RKO (cell line): Measurements from ENCODE around the gene ADD3.

ENCODE experiments used
- DNase-seq: peaks from one replicate; pipeline ENCODE4 v3.0.0-alpha.2; 2016; ENCODE audit warnings: low spot score

The ADD3 gene, protein sequence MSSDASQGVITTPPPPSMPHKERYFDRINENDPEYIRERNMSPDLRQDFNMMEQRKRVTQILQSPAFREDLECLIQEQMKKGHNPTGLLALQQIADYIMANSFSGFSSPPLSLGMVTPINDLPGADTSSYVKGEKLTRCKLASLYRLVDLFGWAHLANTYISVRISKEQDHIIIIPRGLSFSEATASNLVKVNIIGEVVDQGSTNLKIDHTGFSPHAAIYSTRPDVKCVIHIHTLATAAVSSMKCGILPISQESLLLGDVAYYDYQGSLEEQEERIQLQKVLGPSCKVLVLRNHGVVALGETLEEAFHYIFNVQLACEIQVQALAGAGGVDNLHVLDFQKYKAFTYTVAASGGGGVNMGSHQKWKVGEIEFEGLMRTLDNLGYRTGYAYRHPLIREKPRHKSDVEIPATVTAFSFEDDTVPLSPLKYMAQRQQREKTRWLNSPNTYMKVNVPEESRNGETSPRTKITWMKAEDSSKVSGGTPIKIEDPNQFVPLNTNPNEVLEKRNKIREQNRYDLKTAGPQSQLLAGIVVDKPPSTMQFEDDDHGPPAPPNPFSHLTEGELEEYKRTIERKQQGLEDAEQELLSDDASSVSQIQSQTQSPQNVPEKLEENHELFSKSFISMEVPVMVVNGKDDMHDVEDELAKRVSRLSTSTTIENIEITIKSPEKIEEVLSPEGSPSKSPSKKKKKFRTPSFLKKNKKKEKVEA

GRCh38 chr10:110007701-110008517 is at the start of gene ADD3:
Gene ADD3, plus strand, starts transcription at chr10:110007984. Its CDS starts 92,670 bp downstream, at chr10:110100654.
- peak; percentile 76 for DNase-seq

GRCh38 chr10:109958059-109958458 is 49.7 kb upstream of the ADD3 start:
- no peak for DNase-seq

DNA sequence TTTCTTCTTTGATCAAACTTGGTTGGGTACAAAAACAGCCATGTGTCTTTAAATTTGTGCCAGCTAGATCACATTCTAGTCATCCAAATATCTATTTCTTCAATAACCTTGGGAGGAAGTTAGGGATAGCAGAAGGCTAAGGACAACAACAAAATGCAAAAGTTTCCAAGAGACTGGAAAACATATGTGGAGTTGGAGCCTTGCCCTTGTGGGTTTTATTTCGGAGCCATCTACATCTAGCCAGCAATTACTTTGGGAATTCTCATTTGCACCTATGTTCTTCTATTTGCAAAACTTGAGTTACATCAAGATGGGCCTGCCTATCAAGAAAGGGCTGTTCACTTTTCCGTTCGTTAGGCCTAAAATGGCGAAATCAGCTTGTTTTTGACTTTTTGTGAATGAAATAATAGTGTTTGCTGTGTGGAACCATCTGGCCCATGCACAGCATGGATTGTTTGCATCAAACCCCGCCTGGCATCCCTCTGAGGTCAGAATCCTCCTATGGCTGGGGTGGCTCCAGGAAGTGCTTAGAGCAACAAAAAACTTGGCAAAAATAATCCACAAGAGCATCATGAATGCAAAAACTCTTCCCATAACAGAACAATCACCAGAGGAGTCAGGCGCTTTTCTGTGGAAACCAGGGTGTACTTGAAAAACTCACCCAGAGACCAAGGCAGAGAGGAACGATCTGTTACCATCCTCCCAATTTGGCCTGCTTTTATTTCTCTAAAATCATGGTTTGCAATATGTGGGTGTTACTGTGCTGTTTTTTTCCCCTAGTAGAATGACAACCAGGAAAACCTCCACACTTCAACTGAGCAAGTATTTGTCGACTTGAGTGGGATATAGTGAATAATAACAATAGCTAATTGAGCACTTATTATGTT is 48.3 kb upstream of the ADD3 start:
- DNase-seq = no peak

GRCh38 chr10:109960682-109961081 is 47.1 kb upstream of the ADD3 start:
- no peak for DNase-seq

- DNase-seq = no peak
These were observed 46.4 kb upstream of the ADD3 start for GRCh38 chr10:109961174-109962001.

GRCh38 chr10:109962247-109962646 is 45.5 kb upstream of the ADD3 start:
- no peak for DNase-seq

DNA sequence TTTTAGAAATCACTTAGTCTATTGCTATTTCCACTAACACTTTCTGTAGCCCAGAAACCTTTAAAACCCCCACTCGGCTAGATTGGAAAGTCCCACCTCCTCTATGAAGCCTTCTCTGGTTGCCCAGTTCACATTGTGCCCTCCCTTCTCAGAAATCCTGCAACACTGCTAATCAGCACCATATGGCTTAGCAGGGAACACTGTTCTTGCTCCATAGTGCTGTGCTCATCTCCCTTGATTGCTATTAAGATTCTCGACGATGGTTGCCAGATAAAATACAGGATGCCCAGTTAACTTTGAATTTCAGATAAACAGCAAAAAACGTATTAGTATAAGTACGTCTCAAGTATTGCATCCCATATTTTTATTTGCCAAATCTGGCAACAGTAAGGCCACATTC is 44.3 kb upstream of the ADD3 start:
- DNase-seq = no peak

GRCh38 chr10:109964318-109964717 is 43.5 kb upstream of the ADD3 start:
- DNase-seq = no peak

GRCh38 chr10:109966961-109967738 is 40.6 kb upstream of the ADD3 start:
- no peak for DNase-seq

DNA sequence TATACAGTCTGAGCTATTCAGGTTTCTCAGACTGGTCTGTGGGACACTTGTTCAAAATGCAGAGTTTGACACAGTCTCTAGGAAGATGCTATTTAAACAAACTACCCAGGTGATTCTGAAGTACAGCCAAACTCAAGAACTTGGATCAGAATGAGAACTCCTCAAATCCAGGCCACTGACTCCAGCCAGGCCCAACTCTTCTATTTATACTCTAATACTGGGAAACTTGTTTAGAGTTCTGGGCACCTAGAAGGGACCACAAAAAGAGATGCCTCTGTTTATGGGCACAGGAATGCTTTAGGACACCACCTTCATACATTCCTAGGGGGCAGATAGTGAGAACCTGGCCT is 40.1 kb upstream of the ADD3 start:
- DNase-seq = no peak

- DNase-seq = no peak
These were observed 38.6 kb upstream of the ADD3 start for GRCh38 chr10:109968953-109969759.

GRCh38 chr10:109969760-109970346 is 37.9 kb upstream of the ADD3 start:
- no peak for DNase-seq

DNA sequence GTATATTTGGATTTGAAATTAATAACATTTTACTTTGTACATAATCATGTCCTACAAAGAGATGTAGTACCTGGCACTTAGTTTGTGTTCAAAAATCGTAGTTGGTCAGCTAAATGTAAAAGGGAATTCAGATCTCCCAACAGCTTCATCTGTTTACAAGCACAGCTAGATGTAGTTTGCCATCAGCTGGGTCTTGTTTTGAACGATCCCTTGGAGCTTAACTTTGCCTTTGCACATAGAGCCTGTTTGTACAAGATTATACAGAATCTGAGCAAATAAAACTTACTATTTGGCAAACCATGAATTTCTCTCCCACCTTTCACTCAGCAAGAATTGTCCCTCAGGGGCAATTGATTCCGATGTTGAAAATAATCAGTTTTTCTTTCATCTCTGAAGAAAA is 36.1 kb upstream of the ADD3 start:
- no peak for DNase-seq

DNA sequence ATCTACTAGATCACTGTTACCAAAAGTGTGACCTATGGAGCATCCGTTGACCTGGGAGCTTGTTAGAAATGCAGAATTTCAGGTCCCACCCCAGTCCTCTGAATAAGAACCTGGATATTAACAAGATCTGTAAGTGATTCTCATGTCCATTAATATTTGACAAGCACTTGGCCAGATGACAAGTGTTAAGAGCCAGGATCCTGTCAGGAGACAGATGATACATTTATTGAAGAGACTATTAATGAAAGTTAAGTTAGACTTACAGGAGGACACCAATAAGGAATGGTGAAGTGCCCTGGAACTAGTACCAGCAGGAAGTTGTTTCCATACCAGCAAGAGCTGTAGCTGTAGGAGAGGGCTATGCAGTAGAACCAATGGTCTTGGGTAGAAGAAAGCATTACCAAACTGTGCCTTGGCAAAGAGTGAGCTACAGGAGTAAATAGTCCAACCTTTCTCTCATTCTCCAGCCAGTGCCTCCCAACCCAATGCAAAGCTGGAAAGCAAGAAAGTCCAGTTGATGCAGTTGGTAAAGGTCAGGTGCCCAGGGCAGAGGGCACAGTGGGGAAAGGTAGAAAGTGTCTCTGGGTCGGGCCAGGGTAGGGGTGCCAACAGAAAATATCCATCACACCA is 35.3 kb upstream of the ADD3 start:
- DNase-seq = no peak

DNA sequence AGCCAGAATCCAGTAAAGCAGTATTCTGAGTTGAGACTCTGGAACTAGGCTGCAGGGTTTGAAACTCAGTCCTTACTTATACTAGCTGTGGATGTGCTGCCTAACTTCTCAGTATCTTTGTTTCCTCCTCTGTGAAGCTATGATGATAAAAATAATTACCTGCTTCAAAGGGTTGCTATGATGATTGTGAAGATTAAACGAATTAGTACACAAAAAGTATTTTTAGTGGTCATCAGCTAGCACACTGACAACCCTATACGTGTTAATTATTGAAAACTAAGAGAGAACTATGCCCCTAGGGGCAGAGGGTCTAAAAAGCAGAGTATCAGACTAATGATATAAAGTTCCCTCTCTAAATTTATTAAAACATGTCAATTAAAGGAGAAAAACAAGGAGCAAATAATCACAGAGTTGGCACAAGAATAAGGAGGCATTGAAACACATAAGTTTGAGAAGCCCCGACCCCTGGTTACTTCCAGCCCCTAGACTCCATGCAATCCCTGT is 34.4 kb upstream of the ADD3 start:
- no peak for DNase-seq

DNA sequence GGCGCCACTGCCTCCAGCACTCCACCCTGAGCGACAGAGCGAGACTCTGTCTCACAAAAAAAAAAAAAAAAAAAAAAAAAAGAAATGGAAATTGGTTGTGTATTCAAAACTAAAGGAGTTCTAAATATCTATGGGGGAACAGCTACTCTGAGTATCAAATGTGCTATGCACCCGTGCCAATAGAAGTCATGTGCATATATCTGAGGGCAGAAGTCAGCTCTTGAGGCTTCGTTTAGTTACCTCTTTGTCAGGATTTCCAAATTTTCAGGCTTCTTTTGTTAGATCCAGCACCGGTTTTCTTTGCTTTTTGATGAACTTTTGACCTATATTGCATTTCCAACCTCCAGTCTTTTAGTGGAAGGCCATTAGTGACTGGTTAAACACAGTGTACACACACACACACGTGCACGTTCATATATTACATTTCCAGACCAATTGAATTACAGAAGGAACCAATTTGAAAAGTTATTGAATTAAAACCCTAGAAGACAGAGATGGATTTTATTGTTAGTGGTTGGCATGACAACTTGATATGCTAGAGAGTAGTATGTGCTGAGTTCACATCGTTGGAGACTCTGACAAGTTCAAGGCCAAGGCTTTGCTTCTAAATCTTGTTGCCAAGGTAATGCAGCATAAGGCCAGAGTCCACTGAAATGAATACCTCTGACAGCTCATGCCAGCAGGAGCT is 33.1 kb upstream of the ADD3 start:
- no peak for DNase-seq
